ENCODE measurements around the gene DMRTB1.

- TF ChIP-seq MCM2 (IDR thresholded peaks at IDR 0.05; ENCODE audit: low read depth) (no peak), JUN (IDR thresholded peaks at IDR 0.05; ENCODE audit: borderline replicate concordance, low read depth, low read length) (no peak), JUN (CRISPR knock-in tag; IDR thresholded peaks at IDR 0.05; ENCODE audit: borderline replicate concordance) (no peak), FOXJ2 (tag; IDR thresholded peaks at IDR 0.05) (no peak), CTBP1 (IDR thresholded peaks at IDR 0.05; ENCODE audit: borderline replicate concordance) (no peak), RNF2 (IDR thresholded peaks at IDR 0.05) (peak; percentile 60; the same call in 1 of the 2 replicates), FOS (IDR thresholded peaks at IDR 0.05; ENCODE audit: extremely low read depth, insufficient read length) (no peak), ATF4 (CRISPR knock-in tag; IDR thresholded peaks at IDR 0.05) (no peak), YY1 (IDR thresholded peaks at IDR 0.05; ENCODE audit: borderline replicate concordance in 1 of 3, control insufficient read depth in 1 of 3, extremely low read depth in 1 of 3, insufficient read depth in 3 of 3, insufficient read length in 1 of 3, insufficient replicate concordance in 2 of 3, low read depth in 1 of 3, low read length in 2 of 3) (peak; percentile 57 to 91 (median 75)), EZH2 (IDR thresholded peaks at IDR 0.05; ENCODE audit: borderline replicate concordance, low read depth, low read length) (no peak), CTCF (IDR thresholded peaks at IDR 0.05 in 2 of 3, conservative IDR thresholded peaks at IDR 0.05 in 1 of 3; ENCODE audit: insufficient read depth in 2 of 3, low read depth in 1 of 3, low read length in 3 of 3) (no peak), TCF7L2 (IDR thresholded peaks at IDR 0.05; ENCODE audit: low read depth, low read length) (no peak), NR4A1 (CRISPR knock-in tag; IDR thresholded peaks at IDR 0.05) (no peak), NR4A1 (tag; IDR thresholded peaks at IDR 0.05) (no peak), POLR2AphosphoS5 (IDR thresholded peaks at IDR 0.05; ENCODE audit: control insufficient read depth, insufficient read depth, low read depth, low read length) (no peak), LEF1 (IDR thresholded peaks at IDR 0.05) (no peak)
Observed at GRCh38 chr1:53460211-53460634, 1.0 kb downstream of the DMRTB1 start.

Data from K562 (cell line).